KG1 (cell line): ENCODE results near the gene ATP6AP1.

Experiments used
- DNase-seq: peaks from one replicate; lab custom pipeline; 2025; lab: John Stamatoyannopoulos, UW

The ATP6AP1 gene

DNA sequence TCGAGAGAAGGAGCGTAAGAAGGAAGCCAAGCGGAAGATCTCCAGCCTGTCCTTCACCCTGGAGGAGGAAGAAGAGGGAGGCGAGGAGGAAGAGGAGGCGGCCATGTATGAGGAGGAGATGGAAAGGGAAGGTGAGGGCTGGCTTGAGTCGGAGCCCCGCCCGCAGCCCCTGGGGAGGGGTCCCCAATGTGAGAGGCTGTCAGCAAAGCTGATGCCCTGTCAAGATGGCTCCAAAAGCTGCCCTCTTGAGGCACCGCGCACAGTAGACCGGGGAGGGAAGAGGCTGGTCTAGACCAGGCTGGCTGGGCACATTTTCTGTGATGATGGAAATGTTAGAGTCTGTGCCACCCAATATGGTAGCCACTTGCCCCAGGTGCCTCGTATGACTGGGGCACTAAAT, 18.0 kb downstream of the ATP6AP1 start:
- no peak for DNase-seq

DNA sequence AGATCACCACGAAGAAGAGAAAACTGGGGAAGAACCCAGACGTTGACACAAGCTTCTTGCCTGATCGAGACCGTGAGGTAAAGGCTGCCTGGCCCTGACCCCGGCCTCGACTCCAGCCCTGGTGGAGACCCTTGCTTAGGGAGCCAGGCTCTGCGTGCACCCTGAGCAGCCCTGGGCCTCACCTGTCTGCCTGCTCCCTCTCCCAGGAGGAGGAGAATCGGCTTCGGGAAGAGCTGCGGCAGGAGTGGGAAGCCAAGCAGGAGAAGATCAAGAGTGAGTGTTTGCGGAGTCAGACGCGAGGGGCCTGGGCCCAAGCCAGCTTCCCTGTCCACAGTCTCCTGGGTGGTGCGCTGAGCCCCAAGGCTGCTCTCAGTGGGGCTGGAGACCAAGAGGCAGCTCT, 20.0 kb downstream of the ATP6AP1 start:
- DNase-seq = no peak

DNA sequence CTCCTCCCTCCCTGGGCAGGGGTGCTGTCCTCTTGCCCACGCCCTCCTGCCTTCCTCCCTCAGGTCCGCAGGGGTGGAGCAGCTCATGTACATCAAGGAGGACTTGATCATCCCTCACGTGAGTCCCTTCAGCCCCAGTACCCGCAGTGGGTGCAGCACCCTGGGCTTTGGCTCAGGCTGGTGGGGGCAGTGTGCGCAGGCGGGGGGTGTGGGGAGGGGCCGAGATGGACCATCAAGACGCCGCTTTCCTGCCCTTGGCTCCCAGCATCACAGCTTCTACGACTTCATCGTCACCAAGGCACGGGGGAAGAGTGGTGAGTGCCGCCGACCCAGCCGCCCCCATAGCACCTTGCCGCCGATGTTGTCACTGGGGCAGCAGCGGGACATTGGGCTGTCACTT, 21.1 kb downstream of the ATP6AP1 start:
- DNase-seq = no peak

DNA sequence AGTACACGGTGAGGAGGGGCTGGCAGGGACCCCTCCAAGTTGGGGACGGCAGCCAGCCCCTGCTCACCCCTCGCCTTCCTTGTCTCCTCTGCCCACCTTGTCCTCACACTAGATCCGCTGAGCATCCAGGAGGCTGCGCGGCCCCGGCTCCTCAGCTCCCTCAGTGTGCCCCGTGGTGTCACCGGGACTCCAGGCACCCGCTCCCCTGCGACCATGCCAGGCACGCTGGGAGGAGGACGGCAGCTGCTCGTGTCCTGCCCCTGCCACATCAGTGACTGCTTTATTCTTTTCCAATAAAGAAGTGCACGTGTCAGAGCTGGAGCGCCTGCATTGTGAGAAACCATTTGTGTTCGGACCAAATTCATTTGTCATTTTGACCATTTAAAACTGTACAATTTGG, 21.8 kb downstream of the ATP6AP1 start:
- no peak for DNase-seq

DNA sequence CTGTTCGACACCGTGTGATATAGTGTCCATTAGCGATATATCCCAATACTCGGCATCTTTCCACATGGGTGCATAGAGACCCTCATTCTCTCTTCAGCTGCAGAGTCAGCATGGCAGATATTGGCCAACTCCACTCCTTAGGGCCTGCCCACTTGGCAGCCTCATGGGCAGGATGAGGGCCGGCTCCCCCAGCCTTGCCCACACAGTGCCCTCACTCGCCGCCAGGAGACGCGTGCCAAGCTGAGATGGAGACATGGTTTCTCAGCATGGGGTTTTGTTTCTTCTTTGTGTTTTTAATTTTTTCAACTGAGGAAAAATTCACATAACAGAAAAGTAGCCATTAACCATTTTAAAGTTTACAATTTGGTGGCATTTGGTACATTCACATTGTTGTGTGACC, 24.3 kb downstream of the ATP6AP1 start:
- DNase-seq = no peak

DNA sequence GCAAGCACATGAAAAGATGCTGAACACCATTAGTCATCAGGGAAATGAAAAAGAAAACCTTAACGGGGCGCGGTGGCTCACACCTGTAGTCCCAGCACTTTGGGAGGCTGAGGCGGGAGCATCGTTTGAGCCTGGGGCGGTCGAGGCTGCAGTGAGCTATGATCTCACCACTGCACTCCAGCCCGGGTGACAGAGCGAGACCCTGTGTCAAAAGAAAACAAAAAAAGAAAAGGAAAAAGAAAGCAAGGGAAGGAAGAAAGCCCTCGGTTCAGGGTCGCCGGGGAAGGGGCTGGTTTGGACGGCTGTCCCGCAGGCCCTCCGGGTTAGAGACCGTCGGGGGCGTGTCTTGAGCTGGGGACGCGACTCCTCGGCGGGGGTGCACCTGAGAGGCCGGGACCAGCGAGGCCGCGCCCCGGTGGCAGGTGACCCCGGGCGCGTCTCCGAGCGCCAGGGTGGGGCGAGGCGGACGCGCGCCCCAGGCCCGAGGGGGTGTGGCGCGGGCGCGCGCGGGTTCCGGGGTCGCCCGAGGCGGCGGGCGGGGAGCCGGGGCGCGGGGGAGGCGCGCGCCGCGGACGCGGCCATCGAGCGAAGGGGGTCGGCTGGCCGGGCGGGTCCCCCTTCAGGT, 29.1 kb downstream of the ATP6AP1 start:
- no peak for DNase-seq

DNA sequence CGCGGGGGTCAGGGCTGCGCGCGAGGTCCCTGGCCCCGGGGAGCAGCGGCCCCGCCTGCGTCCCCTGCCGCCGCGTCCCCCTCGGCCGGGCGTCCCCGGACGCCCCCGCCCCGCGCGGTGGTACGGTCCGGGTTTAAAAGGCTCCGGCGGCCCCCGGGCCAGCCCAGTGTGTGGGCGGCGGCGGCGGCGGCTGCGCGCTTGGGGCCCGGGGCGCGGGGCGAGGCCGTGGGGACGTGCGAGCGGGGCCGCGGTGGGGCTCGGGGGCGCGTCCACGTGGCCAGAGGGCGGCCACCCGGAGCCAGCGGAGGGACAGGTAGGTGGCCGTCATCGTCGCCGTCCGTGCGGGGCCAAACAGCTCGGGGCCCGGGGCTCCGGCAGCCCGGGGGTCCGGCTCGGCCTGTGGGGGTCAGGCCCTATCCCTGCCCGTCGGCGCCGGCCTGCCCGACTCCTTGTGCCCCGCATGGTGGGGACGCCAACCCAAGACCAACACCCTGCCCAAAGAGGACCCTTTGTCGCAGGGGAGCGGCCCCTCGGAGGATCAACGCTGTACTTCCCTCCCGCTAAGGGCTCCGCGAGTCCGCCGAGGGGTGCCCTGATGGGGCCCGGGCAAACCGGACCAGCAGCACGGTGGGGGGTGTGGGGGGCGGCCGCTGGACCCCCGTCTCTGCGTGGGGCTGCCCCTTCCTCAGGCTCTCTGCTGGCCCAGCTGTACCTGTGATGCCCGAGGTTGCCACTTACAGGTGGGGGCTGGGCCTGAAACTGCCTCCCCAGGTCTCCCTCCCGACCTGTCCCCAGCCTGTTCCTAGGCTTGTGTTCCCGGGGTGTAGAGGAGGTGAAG, 29.9 kb downstream of the ATP6AP1 start, which contains the start of gene PLXNA3:
TSS of gene PLXNA3 (plus strand) at position 166 of the 838 bp plus-strand sequence. CDS start 1,903 bp downstream, outside the sequence.
- no peak for DNase-seq

DNA sequence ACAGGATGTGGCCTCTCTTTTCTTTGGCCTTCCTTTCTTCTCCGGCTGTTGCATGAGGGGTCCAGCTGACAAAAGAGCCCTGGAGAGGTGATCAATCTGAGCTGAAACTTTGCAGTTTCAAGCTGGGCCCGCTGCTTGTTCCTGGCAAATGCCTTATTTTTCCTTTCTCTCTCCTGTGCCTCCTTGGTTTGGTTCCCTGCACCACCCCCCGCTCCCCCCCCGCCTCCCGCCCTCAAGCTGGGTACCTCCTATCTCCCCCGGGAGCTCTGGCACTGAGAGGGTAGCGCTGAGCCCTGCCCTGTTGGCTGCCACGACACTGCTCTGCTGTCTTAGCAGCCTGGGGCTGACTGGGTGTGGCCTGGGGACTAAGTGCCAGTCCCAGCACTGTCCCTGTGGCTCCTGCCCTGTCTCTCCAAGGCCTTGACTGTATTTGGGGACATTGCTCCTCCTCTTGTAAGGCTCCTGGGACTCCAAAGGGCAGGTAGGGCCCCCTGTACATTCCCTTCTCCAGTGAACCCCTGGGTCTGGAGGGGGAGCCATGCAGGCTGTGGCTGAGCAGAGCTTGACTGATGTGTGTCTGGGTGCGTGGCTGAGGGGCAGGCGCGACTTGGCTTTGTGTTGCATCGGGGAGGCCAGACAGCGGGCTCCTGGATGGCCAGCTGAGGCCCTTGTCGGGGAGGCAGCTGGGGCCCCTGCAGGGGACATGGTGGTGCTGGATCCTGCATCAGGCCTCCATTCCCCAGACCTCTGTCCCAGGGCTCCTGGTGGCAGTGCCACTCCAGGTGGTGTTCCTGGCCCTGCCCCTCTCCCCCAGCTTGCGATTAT, 30.7 kb downstream of the ATP6AP1 start:
- no peak for DNase-seq

DNA sequence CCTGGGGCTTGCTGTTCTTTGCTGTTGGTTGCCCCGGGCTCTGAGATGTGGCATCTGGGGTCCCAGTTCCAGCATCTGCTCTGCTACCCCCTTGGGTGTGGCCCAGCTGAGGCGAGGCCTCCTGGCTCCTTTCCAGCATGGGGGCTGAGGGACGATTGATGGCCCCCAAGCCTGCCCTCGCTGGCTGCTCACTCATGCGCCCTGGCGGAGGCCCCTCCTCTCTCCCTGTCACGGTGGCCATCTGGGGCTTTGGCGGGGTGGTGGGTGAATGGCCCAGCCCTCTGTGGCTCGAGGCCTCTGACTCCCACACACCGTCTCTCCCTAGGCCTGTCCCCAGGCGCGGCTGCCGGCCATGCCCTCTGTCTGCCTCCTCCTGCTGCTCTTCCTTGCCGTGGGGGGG, 31.4 kb downstream of the ATP6AP1 start:
- DNase-seq = no peak

DNA sequence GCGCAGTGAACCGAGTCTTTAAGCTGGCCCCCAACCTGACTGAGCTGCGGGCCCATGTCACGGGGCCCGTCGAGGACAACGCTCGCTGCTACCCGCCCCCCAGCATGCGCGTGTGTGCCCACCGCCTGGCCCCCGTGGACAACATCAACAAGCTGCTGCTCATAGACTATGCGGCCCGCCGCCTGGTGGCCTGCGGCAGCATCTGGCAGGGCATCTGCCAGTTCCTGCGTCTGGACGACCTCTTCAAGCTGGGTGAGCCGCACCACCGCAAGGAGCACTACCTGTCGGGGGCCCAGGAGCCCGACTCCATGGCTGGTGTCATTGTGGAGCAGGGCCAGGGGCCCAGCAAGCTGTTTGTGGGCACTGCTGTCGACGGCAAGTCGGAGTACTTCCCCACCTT, 31.8 kb downstream of the ATP6AP1 start:
- no peak for DNase-seq

DNA sequence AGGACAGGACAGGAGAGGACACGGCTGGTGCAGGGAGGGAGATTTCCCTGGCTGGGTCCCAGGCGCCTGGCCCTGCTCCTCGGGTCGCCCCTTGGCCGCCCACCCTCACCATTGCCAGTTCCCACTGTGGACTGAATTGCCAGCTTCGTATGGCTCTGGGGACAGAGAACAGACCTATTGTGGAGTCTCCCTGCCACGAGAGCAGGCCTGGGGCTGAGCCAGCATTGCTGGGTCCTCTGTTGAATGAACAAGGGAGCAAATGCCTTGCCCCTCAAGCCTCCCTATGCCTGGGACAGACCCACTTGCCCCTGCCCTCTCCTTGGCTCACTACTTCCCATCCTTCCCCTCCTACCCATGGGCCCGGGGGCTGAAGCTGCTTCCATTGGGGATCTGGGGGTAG, 33.9 kb downstream of the ATP6AP1 start:
- DNase-seq = no peak

DNA sequence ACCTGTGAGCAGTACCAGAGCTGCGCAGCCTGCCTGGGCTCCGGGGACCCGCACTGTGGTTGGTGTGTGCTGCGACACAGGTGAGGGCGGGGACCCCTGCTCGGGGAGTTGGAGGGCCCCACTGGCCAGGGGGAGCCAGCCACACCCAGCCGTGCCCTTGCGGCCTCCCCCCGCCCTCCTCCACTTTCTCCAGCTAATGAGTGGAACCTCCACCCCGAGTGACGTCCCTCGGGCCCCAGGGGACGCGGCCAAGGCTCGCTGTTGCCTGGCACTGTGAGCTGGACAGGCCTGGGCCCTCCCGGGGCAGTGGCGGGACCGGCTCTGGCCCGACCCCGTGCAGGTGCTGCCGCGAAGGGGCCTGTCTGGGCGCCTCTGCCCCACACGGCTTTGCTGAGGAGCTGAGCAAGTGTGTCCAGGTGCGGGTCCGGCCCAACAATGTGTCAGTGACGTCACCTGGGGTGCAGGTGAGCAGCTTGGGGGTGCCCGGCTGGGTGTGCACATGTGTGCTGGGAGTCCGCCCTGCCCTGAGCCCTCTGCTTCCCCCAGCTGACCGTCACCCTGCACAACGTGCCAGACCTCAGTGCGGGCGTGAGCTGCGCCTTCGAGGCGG, 35.2 kb downstream of the ATP6AP1 start:
- DNase-seq = no peak

DNA sequence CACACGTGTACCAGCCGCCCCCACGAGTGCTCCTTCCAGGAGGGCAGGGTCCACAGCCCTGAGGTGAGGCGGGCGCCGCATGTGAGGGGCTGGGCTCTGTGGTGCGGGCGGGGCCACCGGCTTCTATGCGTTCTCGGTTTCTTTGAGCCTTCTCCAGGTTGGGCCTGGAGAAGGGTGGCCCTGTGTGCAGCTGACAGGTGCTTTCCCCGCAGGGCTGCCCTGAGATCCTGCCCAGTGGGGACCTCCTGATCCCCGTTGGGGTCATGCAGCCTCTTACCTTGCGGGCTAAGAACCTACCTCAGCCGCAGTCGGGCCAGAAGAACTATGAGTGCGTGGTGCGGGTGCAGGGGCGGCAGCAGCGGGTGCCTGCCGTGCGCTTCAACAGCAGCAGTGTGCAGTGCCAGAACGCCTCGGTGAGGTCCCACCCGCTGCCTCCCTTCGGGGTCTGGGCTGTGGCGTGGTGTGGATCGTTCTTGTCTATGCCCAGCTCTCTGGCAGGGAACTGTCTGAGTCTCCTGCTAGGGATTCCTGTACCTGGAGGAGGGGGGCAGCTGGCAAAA, 36.4 kb downstream of the ATP6AP1 start:
- DNase-seq = no peak

DNA sequence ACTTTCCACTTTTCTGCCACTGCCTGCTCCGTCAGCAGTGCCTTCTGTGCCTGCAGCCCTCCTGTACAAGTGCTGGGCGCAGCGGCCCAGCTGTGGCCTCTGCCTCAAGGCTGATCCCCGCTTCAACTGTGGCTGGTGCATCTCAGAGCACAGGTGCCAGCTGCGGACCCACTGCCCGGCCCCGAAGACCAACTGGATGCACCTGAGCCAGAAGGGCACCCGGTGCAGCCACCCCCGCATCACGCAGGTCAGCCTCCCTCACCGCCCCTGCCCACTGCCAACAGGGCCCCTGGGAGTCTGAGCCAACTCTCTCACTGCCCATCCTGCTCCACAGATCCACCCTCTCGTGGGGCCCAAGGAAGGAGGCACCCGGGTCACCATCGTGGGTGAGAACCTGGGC, 37.1 kb downstream of the ATP6AP1 start:
- no peak for DNase-seq

DNA sequence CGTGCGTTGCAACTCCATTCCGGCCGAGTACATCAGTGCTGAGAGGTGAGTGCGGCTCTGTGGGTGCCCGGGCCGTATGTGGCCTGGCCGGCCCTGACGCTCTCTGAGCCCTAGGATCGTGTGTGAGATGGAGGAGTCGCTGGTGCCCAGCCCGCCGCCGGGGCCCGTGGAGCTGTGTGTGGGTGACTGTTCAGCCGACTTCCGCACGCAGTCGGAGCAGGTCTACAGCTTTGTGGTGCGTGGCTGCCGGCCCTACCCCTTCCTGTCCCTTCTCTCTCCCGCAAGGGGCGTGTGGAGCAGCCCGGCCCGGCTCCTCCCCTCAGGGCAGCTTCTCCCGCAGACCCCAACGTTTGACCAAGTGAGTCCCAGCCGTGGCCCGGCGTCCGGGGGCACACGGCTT, 37.6 kb downstream of the ATP6AP1 start:
- DNase-seq = no peak

DNA sequence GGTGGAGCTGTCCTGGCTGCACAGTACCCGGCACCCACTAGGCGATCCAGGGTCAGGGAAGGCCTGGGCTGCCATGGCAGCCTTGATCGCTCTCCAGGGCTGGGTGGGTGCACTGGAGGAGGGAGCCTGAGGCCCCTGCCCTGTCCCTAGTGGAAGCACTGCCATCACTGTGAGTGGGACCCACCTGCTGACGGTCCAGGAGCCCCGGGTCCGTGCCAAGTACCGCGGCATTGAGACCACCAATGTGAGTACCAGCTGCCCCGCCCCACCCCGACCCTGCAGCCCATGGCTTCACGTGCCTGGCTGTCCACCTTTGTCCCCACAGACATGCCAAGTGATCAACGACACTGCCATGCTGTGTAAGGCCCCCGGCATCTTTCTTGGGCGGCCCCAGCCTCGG, 38.4 kb downstream of the ATP6AP1 start:
- no peak for DNase-seq

DNA sequence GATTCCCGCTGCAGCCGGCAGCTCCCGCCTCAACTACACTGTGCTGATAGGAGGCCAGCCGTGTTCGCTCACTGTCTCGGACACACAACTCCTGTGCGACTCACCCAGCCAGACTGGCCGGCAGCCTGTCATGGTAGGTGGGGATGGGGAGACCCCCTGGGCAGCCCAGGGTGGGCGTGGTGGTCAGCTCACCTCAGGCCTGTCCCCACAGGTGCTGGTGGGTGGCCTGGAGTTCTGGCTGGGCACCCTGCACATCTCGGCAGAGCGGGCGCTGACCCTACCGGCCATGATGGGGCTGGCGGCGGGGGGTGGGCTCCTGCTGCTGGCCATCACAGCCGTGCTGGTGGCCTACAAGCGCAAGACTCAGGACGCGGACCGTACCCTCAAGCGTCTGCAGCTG, 39.1 kb downstream of the ATP6AP1 start:
- DNase-seq = no peak

DNA sequence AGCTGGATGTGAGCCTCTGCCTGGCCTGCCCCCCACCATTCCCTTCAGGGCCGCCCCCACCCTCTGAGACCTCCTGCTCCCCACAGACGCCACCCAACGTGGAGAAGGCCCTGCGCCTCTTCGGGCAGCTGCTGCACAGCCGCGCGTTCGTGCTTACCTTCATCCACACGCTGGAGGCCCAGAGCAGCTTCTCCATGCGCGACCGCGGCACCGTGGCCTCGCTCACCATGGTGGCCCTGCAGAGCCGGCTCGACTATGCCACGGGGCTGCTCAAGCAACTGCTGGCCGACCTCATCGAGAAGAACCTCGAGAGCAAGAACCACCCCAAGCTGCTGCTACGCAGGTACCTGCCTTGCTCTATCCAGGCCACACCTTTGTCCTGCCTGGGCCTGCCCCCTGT, 39.7 kb downstream of the ATP6AP1 start:
- DNase-seq = no peak

DNA sequence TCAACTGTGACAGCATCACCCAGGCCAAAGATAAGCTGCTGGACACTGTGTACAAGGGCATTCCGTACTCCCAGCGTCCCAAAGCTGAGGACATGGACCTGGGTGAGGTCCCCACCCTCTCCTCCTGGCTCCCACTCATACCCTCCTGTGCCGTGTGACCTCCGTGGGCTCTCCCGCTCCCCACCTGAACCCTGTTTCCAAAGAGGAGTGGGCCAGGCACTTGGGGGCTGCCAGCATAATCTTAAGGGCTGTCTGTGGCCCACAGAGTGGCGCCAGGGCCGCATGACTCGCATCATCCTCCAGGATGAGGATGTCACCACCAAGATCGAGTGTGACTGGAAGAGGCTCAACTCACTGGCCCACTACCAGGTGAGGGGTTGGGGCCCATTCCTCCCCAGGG, 40.6 kb downstream of the ATP6AP1 start:
- DNase-seq = no peak

DNA sequence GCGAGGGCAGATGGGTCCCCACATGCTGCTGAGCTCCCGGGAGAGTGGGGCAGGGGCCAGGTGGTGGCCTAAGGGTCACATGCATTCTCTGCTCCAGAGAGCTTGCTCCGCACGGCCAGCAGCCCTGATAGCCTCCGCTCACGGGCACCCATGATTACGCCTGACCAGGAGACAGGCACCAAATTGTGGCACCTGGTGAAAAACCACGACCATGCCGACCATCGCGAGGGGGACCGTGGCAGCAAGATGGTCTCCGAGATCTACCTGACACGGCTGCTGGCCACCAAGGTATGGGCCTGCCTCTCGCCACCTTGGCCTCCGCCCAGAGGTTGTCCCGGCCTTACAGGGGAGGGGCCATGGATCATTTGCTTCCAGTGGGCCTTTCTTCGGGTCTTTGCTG, 41.4 kb downstream of the ATP6AP1 start:
- DNase-seq = no peak

DNA sequence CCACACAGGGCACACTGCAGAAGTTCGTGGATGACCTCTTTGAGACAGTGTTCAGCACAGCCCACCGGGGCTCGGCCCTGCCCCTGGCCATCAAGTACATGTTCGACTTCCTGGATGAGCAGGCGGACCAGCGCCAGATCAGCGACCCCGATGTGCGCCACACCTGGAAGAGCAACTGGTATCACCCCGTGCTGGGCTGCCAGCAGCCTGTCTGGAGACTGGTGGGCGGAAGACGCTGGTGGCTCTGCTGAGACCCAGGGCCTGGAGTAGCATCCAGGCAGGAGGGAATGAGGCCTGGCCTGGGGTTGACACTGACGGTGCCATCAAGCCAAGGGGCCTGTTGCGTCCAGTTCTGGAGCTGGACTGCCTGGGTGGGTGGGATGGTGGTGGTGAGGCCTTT, 42.0 kb downstream of the ATP6AP1 start:
- DNase-seq = no peak

DNA sequence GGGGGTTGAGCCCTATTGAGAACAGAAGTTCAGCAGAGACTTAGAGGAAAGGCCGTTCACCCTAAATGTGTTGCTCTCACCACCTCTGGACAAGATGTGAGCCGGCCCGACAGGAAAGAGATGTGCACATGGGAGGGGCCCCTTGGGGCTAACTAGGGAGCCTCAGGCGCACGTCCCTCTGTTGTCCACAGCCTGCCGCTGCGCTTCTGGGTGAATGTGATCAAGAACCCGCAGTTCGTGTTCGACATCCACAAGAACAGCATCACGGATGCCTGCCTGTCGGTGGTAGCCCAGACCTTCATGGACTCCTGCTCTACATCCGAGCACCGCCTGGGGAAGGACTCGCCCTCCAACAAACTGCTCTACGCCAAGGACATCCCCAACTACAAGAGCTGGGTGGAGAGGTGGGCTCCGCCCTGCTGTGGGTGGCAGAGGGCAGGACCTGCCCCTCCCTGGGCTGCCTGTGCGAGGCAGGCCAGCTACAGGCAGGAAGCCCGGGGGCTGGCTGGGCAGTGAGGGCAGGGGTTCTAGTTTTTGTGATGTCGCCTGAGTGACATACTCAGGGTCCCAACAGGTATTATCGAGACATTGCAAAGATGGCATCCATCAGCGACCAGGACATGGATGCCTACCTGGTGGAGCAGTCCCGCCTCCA, 42.6 kb downstream of the ATP6AP1 start:
- DNase-seq = no peak
